Measurements from ENCODE around the gene FAM117B. TPM values are rescaled to one million over a fixed set of nuclear protein-coding genes. Genes with fewer than 3 reads are reported as not detected.

FAM117B gene
- total RNA-seq, 1 donor from 2014 or later = 13.0 TPM

- H3K4me3 Mint-ChIP-seq (ENCODE audit: unreplicated experiment) = no peak overlapping the region
- H3K27ac Mint-ChIP-seq (ENCODE audit: unreplicated experiment) = no peak overlapping the region
Observed at GRCh38 chr2:202693503-202693902, 58.7 kb downstream of the FAM117B start.

GRCh38 chr2:202695166-202695565 is 60.4 kb downstream of the FAM117B start:
- no peak for TF ChIP-seq CTCF (IDR thresholded peaks at IDR 0.05; ENCODE audit: unreplicated experiment)
- no peak overlapping the region for H3K4me3 Mint-ChIP-seq (ENCODE audit: unreplicated experiment)
- no peak overlapping the region for H3K27ac Mint-ChIP-seq (ENCODE audit: unreplicated experiment)
- H3K9me3 Mint-ChIP-seq (ENCODE audit: unreplicated experiment) = no peaks in the 10 kb centered on the region
- H3K36me3 Mint-ChIP-seq (ENCODE audit: low read depth, unreplicated experiment) = no peaks in the 10 kb centered on the region
- DNase-seq (ENCODE audit: low spot score) = no peak
- H3K4me1 Mint-ChIP-seq (ENCODE audit: unreplicated experiment) = no peaks in the 10 kb centered on the region
- H3K27me3 Mint-ChIP-seq (ENCODE audit: unreplicated experiment) = no peaks in the 10 kb centered on the region

More at GRCh38 chr2:202693503-202693902, 58.7 kb downstream of the FAM117B start:
- H3K9me3 Mint-ChIP-seq (ENCODE audit: unreplicated experiment) = no peaks in the 10 kb centered on the region
- TF ChIP-seq CTCF (IDR thresholded peaks at IDR 0.05; ENCODE audit: unreplicated experiment) = no peak
- H3K4me1 Mint-ChIP-seq (ENCODE audit: unreplicated experiment) = no peaks in the 10 kb centered on the region
- no peaks in the 10 kb centered on the region for H3K27me3 Mint-ChIP-seq (ENCODE audit: unreplicated experiment)
- H3K36me3 Mint-ChIP-seq (ENCODE audit: low read depth, unreplicated experiment) = no peaks in the 10 kb centered on the region
- DNase-seq (ENCODE audit: low spot score) = no peak

GRCh38 chr2:202700075-202700901 is 65.5 kb downstream of the FAM117B start:
- Mint-ChIP-seq H3K27me3 (ENCODE audit: unreplicated experiment) (no peaks in the 10 kb centered on the region), H3K4me1 (ENCODE audit: unreplicated experiment) (no peaks in the 10 kb centered on the region), H3K9me3 (ENCODE audit: unreplicated experiment) (no peaks in the 10 kb centered on the region), H3K4me3 (ENCODE audit: unreplicated experiment) (no peak overlapping the region), H3K27ac (ENCODE audit: unreplicated experiment) (no peak overlapping the region), H3K36me3 (ENCODE audit: low read depth, unreplicated experiment) (no peaks in the 10 kb centered on the region)
- no peak for TF ChIP-seq CTCF (IDR thresholded peaks at IDR 0.05; ENCODE audit: unreplicated experiment)
- no peak for DNase-seq (ENCODE audit: low spot score)

GRCh38 chr2:202703091-202703490 is 68.3 kb downstream of the FAM117B start:
- Mint-ChIP-seq H3K4me3 (ENCODE audit: unreplicated experiment) (no peak overlapping the region), H3K36me3 (ENCODE audit: low read depth, unreplicated experiment) (no peaks in the 10 kb centered on the region), H3K9me3 (ENCODE audit: unreplicated experiment) (no peaks in the 10 kb centered on the region), H3K27me3 (ENCODE audit: unreplicated experiment) (no peaks in the 10 kb centered on the region), H3K4me1 (ENCODE audit: unreplicated experiment) (no peaks in the 10 kb centered on the region), H3K27ac (ENCODE audit: unreplicated experiment) (no peak overlapping the region)
- no peak for TF ChIP-seq CTCF (IDR thresholded peaks at IDR 0.05; ENCODE audit: unreplicated experiment)
- DNase-seq (ENCODE audit: low spot score) = no peak

GRCh38 chr2:202704248-202704647 is 69.5 kb downstream of the FAM117B start:
- no peak overlapping the region for H3K4me3 Mint-ChIP-seq (ENCODE audit: unreplicated experiment)
- H3K27me3 Mint-ChIP-seq (ENCODE audit: unreplicated experiment) = no peaks in the 10 kb centered on the region
- H3K36me3 Mint-ChIP-seq (ENCODE audit: low read depth, unreplicated experiment) = no peaks in the 10 kb centered on the region

More at GRCh38 chr2:202704248-202704647, 69.5 kb downstream of the FAM117B start:
- no peak for DNase-seq (ENCODE audit: low spot score)
- H3K27ac Mint-ChIP-seq (ENCODE audit: unreplicated experiment) = no peak overlapping the region
- H3K4me1 Mint-ChIP-seq (ENCODE audit: unreplicated experiment) = no peaks in the 10 kb centered on the region
- TF ChIP-seq CTCF (IDR thresholded peaks at IDR 0.05; ENCODE audit: unreplicated experiment) = no peak
- no peaks in the 10 kb centered on the region for H3K9me3 Mint-ChIP-seq (ENCODE audit: unreplicated experiment)
